Keratinocyte (primary cell): Measurements from ENCODE around the gene GMEB2. TPM values are rescaled to one million over a fixed set of nuclear protein-coding genes. Genes with fewer than 3 reads are reported as not detected.

Experiments used
- DNase-seq: peaks from one replicate; pipeline ENCODE4 v3.0.0-alpha.2; 2011; ENCODE audit warnings: low read depth, missing footprints, low spot score
- FAIRE-seq: peaks from 2 replicates; lab custom pipeline; 2011; peaks lifted over from hg19 to GRCh38; lab: Jason Lieb, UNC
- H2AFZ ChIP-seq: 2 replicates; pipeline ENCODE4 v1.6.0; 2012; ENCODE audit warnings: low read length, control low read depth, inconsistent platforms; ENCODE audit not compliant: control insufficient read depth
- H3K27ac ChIP-seq: 2 replicates; pipeline ENCODE4 v1.5.1; 2011; ENCODE audit warnings: low read length; ENCODE audit not compliant: control insufficient read depth, insufficient read depth
- H3K27me3 ChIP-seq: 3 replicates; pipeline ENCODE4 v1.6.0; 2011; ENCODE audit warnings: low read length; ENCODE audit not compliant: control insufficient read depth, insufficient read depth; ENCODE audit errors: extremely low read depth
- H3K36me3 ChIP-seq, 2 experiments: 2 replicates in 1 of 2; 3 replicates in 1 of 2; pipeline ENCODE4 v1.5.1; 2011; ENCODE audit warnings: low read length in 2 of 2, mild to moderate bottlenecking in 1 of 2; ENCODE audit not compliant: control insufficient read depth in 2 of 2, insufficient read depth in 2 of 2; ENCODE audit errors: extremely low read depth in 1 of 2
- H3K4me1 ChIP-seq: 3 replicates; pipeline ENCODE4 v1.5.1; 2011; ENCODE audit warnings: low read length; ENCODE audit not compliant: control insufficient read depth, insufficient read depth; ENCODE audit errors: extremely low read depth
- H3K4me2 ChIP-seq: 3 replicates; pipeline ENCODE4 v1.6.0; 2011; ENCODE audit warnings: low read depth, low read length; ENCODE audit not compliant: control insufficient read depth, insufficient read depth; ENCODE audit errors: extremely low read depth
- H3K4me3 ChIP-seq, 3 experiments: fragments of 200-600 bp in 1 of 3; sonication (generic) in 1 of 3; 2 replicates in 2 of 3; 3 replicates in 1 of 3; pipeline ENCODE4 v1.5.1; 2011 to 2016; ENCODE audit warnings: low read length in 3 of 3, mild to moderate bottlenecking in 3 of 3, control low read depth in 2 of 3, inconsistent platforms in 1 of 3, low read depth in 1 of 3, mixed read lengths in 1 of 3, mixed run types in 1 of 3, moderate library complexity in 1 of 3; ENCODE audit not compliant: control insufficient read depth in 2 of 3, insufficient read depth in 2 of 3; ENCODE audit errors: extremely low read depth in 1 of 3
- H3K79me2 ChIP-seq: 2 replicates; pipeline ENCODE4 v1.6.0; 2012; ENCODE audit warnings: low read length; ENCODE audit not compliant: control insufficient read depth, insufficient read depth
- H3K9ac ChIP-seq: 3 replicates; pipeline ENCODE4 v1.6.0; 2011; ENCODE audit warnings: low read length; ENCODE audit not compliant: control insufficient read depth, insufficient read depth; ENCODE audit errors: extremely low read depth
- H3K9me1 ChIP-seq: 3 replicates; pipeline ENCODE4 v1.6.0; 2011; ENCODE audit warnings: low read length; ENCODE audit not compliant: control insufficient read depth, insufficient read depth; ENCODE audit errors: extremely low read depth
- H3K9me3 ChIP-seq: 2 replicates; pipeline ENCODE4 v1.5.1; 2012; ENCODE audit warnings: low read depth, low read length; ENCODE audit not compliant: control insufficient read depth
- H4K20me1 ChIP-seq: 3 replicates; pipeline ENCODE4 v1.6.0; 2011; ENCODE audit warnings: low read length; ENCODE audit not compliant: control insufficient read depth, insufficient read depth; ENCODE audit errors: extremely low read depth
- EZH2 ChIP-seq: IDR thresholded peaks from one replicate; pipeline ENCODE4 v1.6.1; 2012; ENCODE audit warnings: inconsistent platforms, mild to moderate bottlenecking, low read length, moderate library complexity
- dilution Hi-C: fragments of 300-500 bp; cut with MboI; formaldehyde crosslinking; loops from one replicate; pipeline ENCODE4 v1.7.0; 2020; ENCODE audit warnings: low sequenced_read_pairs; ENCODE audit not compliant: extremely low pct_ligation_motif_present
- polyA plus RNA-seq, 5 experiments: library from polyadenylated mRNA; depleted of rRNA in 3 of 5; stranded (reverse) in 3 of 5; stranded (forward) in 1 of 5; unstranded in 1 of 5; fragments of >200 nt; gene quantifications; 1 replicate in 1 of 5; 2 replicates in 3 of 5; 3 replicates in 1 of 5; pipeline versions ENCODE4 v1.2.1 to v1.2.3, GENCODE V29; 2011 to 2012; ENCODE audit warnings: missing spikeins in 2 of 5, low read depth in 1 of 5, low replicate concordance in 1 of 5
- TF ChIP-seq, protein P1 (sequence below), 3 experiments: IDR thresholded peaks in 1 of 3; conservative IDR thresholded peaks in 1 of 3; optimal IDR thresholded peaks in 1 of 3; 2 replicates in 2 of 3; 3 replicates in 1 of 3; pipeline versions ENCODE3 to v1.5.1; 2011; ENCODE audit warnings: low read length in 3 of 3, mild to moderate bottlenecking in 3 of 3, moderate library complexity in 2 of 3, control low read depth in 1 of 3, inconsistent platforms in 1 of 3; ENCODE audit not compliant: insufficient read depth in 2 of 3; ENCODE audit errors: extremely low read depth in 1 of 3

The GMEB2 gene
- polyA plus RNA-seq, 1 donor (not counting 4 experiments of a cell fraction or from before 2014, with no cell fraction given): 5.1 TPM

DNA sequence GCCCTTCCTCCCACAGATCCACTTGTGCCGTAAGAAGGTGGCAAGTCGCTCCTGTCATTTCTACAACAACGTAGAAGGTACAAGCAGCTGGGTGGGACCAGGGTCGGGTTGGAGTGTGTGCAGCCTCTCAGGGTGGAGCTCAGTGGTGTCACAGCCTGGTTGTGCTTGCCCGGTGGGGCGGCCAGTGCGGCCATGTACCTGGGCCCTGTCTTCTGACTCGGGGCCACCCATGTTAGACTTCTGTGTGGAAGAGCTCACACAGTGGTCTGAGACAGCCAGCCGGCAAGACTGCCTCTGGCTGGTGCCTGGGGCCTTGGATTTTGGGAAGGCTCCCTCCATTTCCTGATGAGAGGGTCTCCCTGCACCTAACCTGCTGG lies 35.9 kb upstream of the GMEB2 start:
- DNase-seq: no peak
- H4K20me1 ChIP-seq: no peaks in the 10 kb centered on the region
- FAIRE-seq: no peak
- peaks cover 8% of the 10 kb centered on the region for H3K4me1 ChIP-seq
- dilution Hi-C loops: no loop called here
- H3K36me3 ChIP-seq: peaks cover 27 to 28% of the 10 kb centered on the region in 2 experiments
- TF ChIP-seq, protein P1, sequence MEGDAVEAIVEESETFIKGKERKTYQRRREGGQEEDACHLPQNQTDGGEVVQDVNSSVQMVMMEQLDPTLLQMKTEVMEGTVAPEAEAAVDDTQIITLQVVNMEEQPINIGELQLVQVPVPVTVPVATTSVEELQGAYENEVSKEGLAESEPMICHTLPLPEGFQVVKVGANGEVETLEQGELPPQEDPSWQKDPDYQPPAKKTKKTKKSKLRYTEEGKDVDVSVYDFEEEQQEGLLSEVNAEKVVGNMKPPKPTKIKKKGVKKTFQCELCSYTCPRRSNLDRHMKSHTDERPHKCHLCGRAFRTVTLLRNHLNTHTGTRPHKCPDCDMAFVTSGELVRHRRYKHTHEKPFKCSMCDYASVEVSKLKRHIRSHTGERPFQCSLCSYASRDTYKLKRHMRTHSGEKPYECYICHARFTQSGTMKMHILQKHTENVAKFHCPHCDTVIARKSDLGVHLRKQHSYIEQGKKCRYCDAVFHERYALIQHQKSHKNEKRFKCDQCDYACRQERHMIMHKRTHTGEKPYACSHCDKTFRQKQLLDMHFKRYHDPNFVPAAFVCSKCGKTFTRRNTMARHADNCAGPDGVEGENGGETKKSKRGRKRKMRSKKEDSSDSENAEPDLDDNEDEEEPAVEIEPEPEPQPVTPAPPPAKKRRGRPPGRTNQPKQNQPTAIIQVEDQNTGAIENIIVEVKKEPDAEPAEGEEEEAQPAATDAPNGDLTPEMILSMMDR (optimal IDR thresholded peaks at IDR 0.05 in 1 of 3, IDR thresholded peaks at IDR 0.05 in 1 of 3, conservative IDR thresholded peaks at IDR 0.05 in 1 of 3; ENCODE audit: extremely low read depth in 1 of 3, insufficient read depth in 2 of 3, low read length in 3 of 3): no peak
- no peak for TF ChIP-seq EZH2
- no peak overlapping the region for H3K27ac ChIP-seq
- no peak overlapping the region for H3K9ac ChIP-seq
- H3K9me1 ChIP-seq: no peaks in the 10 kb centered on the region
- H3K9me3 ChIP-seq: no peaks in the 10 kb centered on the region
- no peaks in the 10 kb centered on the region for H3K27me3 ChIP-seq
- no peak overlapping the region for H3K4me3 ChIP-seq
- no peak overlapping the region for H2AFZ ChIP-seq
- no peak overlapping the region for H3K4me2 ChIP-seq
- H3K79me2 ChIP-seq: peaks cover 28% of the 10 kb centered on the region

GRCh38 chr20:63661959-63662812 lies 35.3 kb upstream of the GMEB2 start:
- Histone ChIP-seq H3K27ac (no peak overlapping the region), H3K36me3 (peaks cover 22 to 28% of the 10 kb centered on the region in 2 experiments), H2AFZ (no peak overlapping the region), H3K4me1 (peaks cover 12% of the 10 kb centered on the region), H3K9me3 (no peaks in the 10 kb centered on the region), H3K4me3 (no peak overlapping the region), H3K9me1 (no peaks in the 10 kb centered on the region), H3K27me3 (no peaks in the 10 kb centered on the region), H3K79me2 (peaks cover 28% of the 10 kb centered on the region), H4K20me1 (no peaks in the 10 kb centered on the region), H3K4me2 (no peak overlapping the region), H3K9ac (no peak overlapping the region)
- FAIRE-seq: no peak
- TF ChIP-seq, protein P1 (optimal IDR thresholded peaks at IDR 0.05 in 1 of 3, IDR thresholded peaks at IDR 0.05 in 1 of 3, conservative IDR thresholded peaks at IDR 0.05 in 1 of 3; ENCODE audit: extremely low read depth in 1 of 3, insufficient read depth in 2 of 3, low read length in 3 of 3): no peak
- TF ChIP-seq EZH2: no peak
- dilution Hi-C loops: no loop called here
- DNase-seq: no peak
